ENCODE data around the gene CIZ1.
A peak's percentile ranks its signal among the peaks of the same experiment; 100 is the strongest.

The CIZ1 gene

DNA sequence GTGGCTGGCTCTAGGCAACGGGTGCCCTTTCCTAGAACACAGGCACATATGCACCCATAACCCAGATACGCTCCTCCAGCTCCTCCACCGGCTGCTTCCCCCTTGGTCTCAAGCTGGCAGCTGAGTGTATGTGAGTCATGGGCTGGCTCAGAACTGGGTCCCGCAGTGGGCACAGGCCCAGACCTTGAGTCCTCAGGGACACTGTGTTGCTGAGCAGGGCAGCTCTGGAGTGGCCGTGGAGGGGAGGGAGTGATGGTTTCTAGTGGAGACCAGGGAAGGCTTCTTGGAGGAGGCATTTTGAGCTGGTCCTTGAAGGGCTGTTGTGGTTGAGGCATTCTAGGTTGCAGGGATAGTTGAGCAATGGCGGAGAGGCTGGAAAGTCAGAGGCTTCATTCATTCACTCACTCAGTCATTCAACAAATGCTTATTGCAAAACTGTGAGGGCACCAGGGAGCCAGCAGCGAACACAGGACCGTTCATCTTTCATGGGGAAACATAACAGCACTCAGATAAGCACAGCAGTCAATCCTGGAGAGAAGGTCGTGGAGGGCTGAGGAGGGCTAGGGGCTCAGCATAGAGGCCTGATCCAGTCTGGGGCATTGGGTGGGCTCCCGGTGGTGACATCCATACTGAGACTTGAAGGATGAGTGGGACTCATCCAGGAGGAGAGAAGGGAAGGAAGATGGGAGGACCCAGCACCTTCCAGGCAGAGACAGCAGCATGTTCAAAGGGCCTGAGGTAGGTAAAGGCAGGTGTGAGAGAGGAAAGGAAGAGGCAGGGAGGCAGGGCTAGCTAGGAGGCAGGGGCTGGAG, 29.0 kb downstream of the CIZ1 start:
- DNase-seq (ENCODE audit: low spot score), result peak; percentile 39

DNA sequence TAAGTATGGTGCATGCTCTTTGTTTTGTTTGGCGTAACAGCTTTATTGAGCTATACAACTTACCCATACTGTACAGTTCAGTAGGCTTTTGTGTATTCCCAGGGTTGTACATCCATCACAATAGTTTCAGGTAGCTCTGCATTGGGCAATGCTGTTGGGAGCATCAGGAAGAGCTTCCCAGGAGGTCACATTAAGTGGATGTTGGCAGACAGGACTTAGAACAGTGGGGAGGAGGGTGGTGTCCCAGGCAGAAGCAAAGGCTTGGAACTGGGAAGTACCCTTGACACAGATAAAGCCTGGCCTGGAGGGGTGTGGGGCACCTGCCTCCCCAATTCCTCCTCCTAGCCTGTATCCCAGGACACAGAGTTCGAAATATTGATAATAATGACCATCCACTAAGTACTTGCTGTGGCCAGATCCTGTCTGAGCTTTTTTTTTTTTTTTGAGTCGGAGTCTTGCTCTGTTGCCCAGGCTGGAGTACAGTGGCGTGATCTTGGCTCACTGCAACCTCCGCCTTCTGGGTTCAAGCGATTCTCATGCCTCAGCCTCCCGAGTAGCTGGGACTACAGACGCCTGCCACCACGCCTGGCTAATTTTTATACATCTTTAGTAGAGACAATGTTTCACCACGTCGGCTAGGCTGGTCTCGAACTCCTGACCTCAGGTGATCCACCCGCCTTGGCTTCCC, 30.0 kb downstream of the CIZ1 start:
- DNase-seq (ENCODE audit: low spot score), result no peak

GRCh38 chr9:128160603-128160987, 30.8 kb downstream of the CIZ1 start:
- peak; percentile 55 for DNase-seq (ENCODE audit: low spot score)

DNA sequence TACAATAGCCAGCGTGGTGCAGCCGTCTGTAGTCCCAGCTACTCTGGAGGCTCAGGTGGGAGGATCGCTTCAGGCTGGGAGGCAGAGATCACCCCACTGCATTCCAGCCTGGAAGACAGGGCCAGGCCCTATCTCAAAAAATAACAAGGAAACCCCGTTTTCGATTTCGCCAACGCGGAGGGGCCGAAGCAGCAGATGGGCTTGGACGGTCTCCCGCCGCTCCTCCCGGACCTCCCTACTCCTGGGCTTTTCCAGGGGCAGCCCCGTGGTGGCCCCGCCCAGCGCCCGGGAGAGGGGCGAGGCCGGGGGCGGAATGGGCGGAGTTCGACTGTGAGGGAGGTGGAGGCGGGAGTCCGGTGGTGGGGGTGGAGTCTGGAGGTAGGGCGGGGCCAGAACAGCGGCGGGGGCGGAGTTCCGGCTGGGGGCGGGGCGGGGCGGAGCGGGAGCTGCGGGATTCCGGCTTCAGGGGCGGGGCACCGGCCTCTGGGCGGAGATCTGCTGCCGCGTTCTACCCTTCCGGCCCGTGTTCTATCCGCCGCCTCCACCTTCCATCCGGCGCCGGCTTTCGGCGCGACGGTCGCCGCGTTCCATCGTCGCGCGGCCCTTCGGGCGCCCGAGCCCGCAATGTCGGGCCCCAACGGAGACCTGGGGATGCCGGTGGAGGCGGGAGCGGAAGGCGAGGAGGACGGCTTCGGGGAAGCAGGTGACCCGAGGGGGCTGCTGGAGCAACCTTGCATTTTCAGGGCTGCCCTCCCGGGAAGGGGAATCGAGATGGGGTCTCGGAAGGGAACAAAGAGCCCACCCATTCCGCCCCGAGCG, 31.4 kb downstream of the CIZ1 start, which contains the start of gene BBLN:
Gene BBLN (plus strand): TSS at position 482 of the 819 bp plus-strand sequence. CDS start 143 bp downstream, at position 625.
- peak; percentile 100 for DNase-seq (ENCODE audit: low spot score)

DNA sequence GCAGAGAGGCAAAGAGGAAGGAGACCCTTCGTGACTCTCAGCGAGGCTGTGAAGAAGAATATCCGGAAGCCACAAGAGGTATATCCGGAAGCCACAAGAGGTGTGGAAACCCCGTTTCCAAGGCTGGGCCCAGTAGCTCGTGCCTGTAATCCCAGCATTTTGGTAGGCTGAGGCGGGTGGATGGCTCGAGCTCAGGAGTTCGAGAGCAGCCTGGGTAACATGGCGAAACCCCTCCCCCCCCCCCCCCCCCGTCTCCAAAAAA, 31.9 kb downstream of the CIZ1 start:
- DNase-seq (ENCODE audit: low spot score), result no peak

DNA sequence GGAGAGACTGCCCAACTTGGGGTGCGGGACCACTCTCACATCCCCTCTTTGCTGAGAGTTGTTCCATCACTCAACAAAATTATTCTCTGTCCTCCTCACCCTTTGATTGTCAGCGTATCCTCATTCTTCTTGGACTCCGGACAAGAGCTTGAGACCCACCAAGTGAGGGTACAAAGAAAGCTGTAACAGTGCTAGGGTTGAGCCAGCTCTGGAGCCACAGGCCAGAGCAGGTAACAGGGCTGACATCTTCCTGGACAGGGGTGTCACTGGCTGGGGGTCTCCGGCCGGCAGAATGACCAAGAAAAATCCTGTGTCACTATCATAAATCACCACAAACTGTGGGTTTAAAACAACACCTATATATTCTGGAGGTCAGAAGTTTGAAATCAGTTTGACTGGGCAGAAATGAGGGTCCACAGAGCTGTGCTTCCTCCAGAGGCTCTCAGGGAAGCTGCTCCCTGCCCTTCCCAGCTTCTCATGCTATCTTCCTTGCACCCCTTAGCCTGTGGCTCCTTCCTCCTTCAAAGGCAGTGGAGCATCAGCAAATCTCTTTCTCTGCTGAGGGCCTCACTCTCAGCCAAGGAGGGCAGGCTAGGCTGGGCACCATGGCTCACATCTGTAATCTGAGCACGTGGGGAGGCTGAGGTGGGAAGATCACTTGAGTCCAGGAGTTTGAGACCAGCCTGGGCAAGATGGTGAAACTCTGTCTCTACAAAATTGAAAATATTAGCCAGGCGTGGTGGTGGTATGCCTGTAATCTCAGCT, 35.5 kb downstream of the CIZ1 start:
- no peak for DNase-seq (ENCODE audit: low spot score)

- DNase-seq (ENCODE audit: low spot score), result no peak
Measured at GRCh38 chr9:128153947-128154695, 37.3 kb downstream of the CIZ1 start.

GRCh38 chr9:128153060-128153946, 38.1 kb downstream of the CIZ1 start:
- no peak for DNase-seq (ENCODE audit: low spot score)

- DNase-seq (ENCODE audit: low spot score), result no peak
Measured at GRCh38 chr9:128152133-128153059, 39.0 kb downstream of the CIZ1 start.

DNA sequence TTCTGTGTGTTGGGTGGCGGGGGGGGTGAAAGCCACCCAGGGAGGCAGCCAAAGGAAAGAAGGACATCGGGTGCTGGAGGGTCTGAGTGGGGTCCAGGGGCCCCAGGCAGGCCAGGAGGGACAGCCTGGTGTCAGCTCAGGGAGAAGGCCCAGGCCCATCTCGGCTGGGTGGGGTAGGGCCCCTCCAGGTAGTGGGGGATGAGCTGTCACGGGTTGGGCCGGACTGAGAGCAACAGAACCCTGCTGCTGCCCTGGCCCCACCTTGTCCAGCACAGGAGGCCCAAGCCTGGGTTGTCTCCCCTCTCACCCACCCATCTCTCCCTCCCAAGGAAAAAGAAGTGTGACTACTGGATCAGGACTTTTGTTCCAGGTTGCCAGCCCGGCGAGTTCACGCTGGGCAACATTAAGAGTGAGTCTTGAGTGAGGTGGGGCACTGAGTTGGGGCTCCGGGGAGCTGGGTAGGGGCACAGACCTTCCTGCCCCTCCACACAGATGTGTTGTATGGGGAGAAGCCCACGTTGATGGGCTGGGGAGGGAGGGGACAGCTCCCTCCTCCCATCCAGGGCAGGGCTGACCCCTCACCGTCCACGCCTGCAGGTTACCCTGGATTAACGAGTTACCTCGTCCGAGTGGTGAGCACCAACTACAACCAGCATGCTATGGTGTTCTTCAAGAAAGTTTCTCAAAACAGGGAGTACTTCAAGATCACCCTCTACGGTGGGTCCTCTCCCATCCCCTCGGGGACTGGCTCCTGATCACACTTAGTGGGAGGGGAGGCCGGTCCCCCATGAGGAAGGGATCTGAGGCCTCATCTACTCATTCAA, 39.9 kb downstream of the CIZ1 start:
- no peak for DNase-seq (ENCODE audit: low spot score)

DNA sequence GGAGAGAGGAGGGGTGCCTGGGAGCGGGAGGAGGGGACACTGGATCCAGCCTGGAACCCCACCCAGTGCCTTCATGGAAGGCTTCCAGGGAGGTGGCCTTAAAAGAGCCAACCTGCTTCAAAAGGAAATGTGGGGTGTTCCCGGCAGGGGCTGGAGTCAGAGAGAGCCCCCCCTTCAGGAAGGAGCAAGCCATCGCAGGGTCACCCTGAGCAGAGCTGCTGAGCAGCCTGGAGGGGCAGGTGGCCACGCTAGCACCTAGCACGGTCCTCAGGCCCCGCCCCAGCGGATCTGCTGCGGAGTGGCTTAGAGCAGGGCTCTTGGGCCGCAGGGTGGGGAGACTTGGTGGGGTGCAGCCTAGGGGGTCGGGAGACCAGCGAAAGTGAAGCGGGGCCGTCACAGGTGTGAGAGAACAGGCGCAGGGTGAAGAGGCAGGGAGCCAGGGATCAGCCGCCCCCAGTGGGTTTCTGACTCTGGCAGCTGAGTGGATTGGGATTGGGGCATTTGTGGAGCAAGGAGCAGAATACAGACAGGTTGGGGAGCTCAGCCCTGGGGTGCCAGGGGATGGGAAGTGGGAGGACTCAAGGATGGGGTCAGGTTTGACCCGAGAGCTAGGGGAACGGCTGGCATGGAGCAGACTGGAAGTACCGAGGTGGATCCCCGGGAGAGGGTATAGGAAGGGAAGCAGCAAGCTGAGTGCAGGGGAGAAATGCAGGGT, 40.6 kb downstream of the CIZ1 start:
- no peak for DNase-seq (ENCODE audit: low spot score)

DNA sequence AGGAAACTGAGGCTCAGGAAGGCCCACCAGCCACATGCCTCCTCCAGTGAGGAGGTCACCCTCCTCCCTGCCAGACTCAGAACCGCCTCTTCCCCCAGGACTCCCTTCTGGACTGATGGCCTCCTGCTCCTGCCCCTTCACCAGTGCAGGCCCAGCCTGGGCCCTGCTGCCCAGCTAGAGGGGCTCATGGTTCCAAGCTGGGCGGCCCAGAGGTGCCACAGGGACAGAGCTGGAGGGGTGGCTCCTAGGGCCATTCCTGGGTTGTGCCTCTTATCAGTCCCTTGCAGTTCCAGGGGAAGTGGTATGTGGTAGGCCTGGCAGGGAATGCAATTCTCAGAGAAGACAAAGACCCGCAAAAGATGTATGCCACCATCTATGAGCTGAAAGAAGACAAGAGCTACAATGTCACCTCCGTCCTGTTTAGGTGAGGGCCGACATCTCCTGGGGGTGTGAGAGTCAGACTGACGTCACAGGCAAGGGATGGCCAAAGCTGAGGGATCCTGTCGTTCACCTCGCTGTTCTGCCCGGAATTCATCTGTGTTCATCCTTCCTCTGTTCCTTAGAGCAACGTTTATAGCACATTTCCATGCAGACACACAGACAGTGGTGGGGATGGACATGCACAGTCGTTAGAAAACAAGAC, 41.3 kb downstream of the CIZ1 start:
- DNase-seq (ENCODE audit: low spot score), result no peak

GRCh38 chr9:128149001-128149701, 42.2 kb downstream of the CIZ1 start, which contains the start of gene LCN2:
LCN2 (plus strand) TSS chr9:128149453; CDS start chr9:128149526, 73 bp downstream.
- no peak for DNase-seq (ENCODE audit: low spot score)

- no peak for DNase-seq (ENCODE audit: low spot score)
Measured at GRCh38 chr9:128148509-128149000, 42.8 kb downstream of the CIZ1 start.

- DNase-seq (ENCODE audit: low spot score), result no peak
Measured at GRCh38 chr9:128146591-128147120, 44.7 kb downstream of the CIZ1 start.

- no peak for DNase-seq (ENCODE audit: low spot score)
Measured at GRCh38 chr9:128145951-128146351, 45.4 kb downstream of the CIZ1 start.

Data from AG20443 (cell line).